NT2/D1 (cell line): ENCODE results near the gene TERT.

Source experiments
- SUZ12 ChIP-seq: IDR thresholded peaks from 2 replicates; pipeline ENCODE4 v1.6.1; 2011; ENCODE audit not compliant: insufficient read length, insufficient read depth; ENCODE audit errors: extremely low read depth
- YY1 ChIP-seq: IDR thresholded peaks from 2 replicates; pipeline ENCODE4 v1.6.1; 2011; ENCODE audit not compliant: insufficient read length, insufficient read depth

DNA sequence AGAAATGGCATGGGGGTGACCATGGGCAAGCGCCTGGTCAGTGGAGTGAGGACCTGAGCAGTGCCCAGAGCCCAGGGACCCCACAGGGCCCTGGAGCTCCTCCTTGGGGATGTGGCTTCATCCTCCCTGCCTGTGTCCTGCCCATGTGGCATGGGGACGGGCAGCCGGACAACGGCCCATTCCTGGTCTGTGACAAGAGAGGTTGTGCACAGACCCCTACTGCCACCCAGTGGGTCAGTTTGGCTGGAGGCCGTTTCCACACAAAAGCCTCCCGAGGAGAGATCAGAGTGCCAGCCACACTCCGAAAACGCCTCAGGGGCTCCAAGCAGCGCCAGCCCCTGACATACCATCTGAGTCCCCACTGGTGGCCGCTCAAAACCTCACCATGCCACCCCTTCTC is 49.9 kb downstream of the TERT start:
- TF ChIP-seq YY1, result no peak
- TF ChIP-seq SUZ12, result no peak
